ENCODE measurements around the gene EIF1. TPM values are rescaled to one million over a fixed set of nuclear protein-coding genes. Genes with fewer than 3 reads are reported as not detected.

Gene EIF1
- polyA plus RNA-seq, 2 of the 4 experiments (the other 2 are of a cell fraction), result 834 to 873 TPM

DNA sequence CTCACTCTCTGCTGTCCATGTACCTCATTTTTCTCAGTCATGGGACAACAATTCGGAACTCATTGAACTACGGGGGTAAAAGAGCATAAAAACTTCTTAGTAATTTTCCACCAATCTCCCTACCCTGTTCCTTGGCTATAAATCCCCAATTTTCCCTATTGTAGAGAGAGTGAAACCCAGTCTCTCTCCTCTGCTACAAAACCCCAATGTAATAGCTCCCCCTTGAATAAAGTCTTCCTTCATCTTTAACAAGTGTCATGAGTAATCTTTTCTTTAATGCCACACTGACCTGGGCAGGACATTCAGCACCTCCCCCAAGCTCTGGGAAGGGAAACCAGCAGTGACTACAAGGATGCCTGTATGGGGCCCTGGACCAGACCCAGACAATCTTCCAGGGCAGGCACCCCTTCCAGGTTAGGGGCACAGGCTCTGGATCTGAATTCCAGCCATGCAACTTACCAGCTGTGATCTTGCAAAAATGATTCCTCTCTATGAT, 10.2 kb upstream of the EIF1 start (continued):
- TF ChIP-seq, protein P1, sequence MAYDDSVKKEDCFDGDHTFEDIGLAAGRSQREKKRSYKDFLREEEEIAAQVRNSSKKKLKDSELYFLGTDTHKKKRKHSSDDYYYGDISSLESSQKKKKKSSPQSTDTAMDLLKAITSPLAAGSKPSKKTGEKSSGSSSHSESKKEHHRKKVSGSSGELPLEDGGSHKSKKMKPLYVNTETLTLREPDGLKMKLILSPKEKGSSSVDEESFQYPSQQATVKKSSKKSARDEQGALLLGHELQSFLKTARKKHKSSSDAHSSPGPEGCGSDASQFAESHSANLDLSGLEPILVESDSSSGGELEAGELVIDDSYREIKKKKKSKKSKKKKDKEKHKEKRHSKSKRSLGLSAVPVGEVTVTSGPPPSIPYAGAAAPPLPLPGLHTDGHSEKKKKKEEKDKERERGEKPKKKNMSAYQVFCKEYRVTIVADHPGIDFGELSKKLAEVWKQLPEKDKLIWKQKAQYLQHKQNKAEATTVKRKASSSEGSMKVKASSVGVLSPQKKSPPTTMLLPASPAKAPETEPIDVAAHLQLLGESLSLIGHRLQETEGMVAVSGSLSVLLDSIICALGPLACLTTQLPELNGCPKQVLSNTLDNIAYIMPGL (CRISPR knock-in tag; IDR thresholded peaks at IDR 0.05; ENCODE audit: borderline replicate concordance), result peak; percentile 86; the same call in 1 of the 2 replicates
- TF ChIP-seq JUN (IDR thresholded peaks at IDR 0.05) (peak in 1 of 2 experiments; percentile 85; a peak in 3 of 5 replicates), POLR2A (IDR thresholded peaks at IDR 0.05; ENCODE audit: low read length) (peak; percentile 47), HEYL (CRISPR knock-in tag; IDR thresholded peaks at IDR 0.05) (no peak), SMC3 (IDR thresholded peaks at IDR 0.05) (no peak), ZNF302 (CRISPR knock-in tag; IDR thresholded peaks at IDR 0.05) (no peak), EP300 (IDR thresholded peaks at IDR 0.05) (no peak), RARB (CRISPR knock-in tag; IDR thresholded peaks at IDR 0.05) (peak; percentile 95), NR3C1 (IDR thresholded peaks at IDR 0.05) (no peak), EHMT2 (IDR thresholded peaks at IDR 0.05; ENCODE audit: low read depth) (no peak), ZC3H11A (IDR thresholded peaks at IDR 0.05) (no peak), EHF (CRISPR knock-in tag; IDR thresholded peaks at IDR 0.05) (peak; percentile 78), GATA3 (IDR thresholded peaks at IDR 0.05; ENCODE audit: borderline replicate concordance) (no peak), KDM5A (IDR thresholded peaks at IDR 0.05) (no peak), TP53 (CRISPR knock-in tag; IDR thresholded peaks at IDR 0.05) (peak; percentile 83; the same call in 1 of the 2 replicates), ZSCAN20 (CRISPR knock-in tag; IDR thresholded peaks at IDR 0.05) (no peak), FOSB (CRISPR knock-in tag; IDR thresholded peaks at IDR 0.05) (peak; percentile 99), ESRRA (IDR thresholded peaks at IDR 0.05; ENCODE audit: borderline replicate concordance, low read length) (no peak), CBX2 (IDR thresholded peaks at IDR 0.05; ENCODE audit: borderline replicate concordance, low read depth) (no peak), CHD2 (IDR thresholded peaks at IDR 0.05; ENCODE audit: low read length, partially characterized antibody) (peak; percentile 17)
- TF ChIP-seq, protein P2, sequence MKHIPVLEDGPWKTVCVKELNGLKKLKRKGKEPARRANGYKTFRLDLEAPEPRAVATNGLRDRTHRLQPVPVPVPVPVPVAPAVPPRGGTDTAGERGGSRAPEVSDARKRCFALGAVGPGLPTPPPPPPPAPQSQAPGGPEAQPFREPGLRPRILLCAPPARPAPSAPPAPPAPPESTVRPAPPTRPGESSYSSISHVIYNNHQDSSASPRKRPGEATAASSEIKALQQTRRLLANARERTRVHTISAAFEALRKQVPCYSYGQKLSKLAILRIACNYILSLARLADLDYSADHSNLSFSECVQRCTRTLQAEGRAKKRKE (CRISPR knock-in tag; IDR thresholded peaks at IDR 0.05; ENCODE audit: low read depth), result 0 out of 2 replicates have a peak, but pooled peaks have one; percentile 18
- TF ChIP-seq, protein P3, sequence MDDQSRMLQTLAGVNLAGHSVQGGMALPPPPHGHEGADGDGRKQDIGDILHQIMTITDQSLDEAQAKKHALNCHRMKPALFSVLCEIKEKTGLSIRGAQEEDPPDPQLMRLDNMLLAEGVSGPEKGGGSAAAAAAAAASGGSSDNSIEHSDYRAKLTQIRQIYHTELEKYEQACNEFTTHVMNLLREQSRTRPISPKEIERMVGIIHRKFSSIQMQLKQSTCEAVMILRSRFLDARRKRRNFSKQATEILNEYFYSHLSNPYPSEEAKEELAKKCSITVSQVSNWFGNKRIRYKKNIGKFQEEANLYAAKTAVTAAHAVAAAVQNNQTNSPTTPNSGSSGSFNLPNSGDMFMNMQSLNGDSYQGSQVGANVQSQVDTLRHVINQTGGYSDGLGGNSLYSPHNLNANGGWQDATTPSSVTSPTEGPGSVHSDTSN (IDR thresholded peaks at IDR 0.05), result peak; percentile 44; the same call in 1 of the 2 replicates
- TF ChIP-seq, protein P4, sequence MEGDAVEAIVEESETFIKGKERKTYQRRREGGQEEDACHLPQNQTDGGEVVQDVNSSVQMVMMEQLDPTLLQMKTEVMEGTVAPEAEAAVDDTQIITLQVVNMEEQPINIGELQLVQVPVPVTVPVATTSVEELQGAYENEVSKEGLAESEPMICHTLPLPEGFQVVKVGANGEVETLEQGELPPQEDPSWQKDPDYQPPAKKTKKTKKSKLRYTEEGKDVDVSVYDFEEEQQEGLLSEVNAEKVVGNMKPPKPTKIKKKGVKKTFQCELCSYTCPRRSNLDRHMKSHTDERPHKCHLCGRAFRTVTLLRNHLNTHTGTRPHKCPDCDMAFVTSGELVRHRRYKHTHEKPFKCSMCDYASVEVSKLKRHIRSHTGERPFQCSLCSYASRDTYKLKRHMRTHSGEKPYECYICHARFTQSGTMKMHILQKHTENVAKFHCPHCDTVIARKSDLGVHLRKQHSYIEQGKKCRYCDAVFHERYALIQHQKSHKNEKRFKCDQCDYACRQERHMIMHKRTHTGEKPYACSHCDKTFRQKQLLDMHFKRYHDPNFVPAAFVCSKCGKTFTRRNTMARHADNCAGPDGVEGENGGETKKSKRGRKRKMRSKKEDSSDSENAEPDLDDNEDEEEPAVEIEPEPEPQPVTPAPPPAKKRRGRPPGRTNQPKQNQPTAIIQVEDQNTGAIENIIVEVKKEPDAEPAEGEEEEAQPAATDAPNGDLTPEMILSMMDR (IDR thresholded peaks at IDR 0.05), result no peak
